Smooth muscle cell (in vitro differentiated cells): ENCODE measurements around the gene GATA6. TPM values are rescaled to one million over a fixed set of nuclear protein-coding genes. Genes with fewer than 3 reads are reported as not detected.

Experiments used
- DNase-seq: peaks from one replicate; lab custom pipeline; 2025; ENCODE audit not compliant: unreplicated experiment; lab: John Stamatoyannopoulos, UW
- H2AFZ ChIP-seq: fragments of 200-600 bp; sonication (generic); 2 replicates; pipeline ENCODE4 v1.6.0; 2016; ENCODE audit warnings: antibody characterized with exemption, low read depth, mild to moderate bottlenecking
- H3F3A ChIP-seq: fragments of 200-600 bp; sonication (generic); 2 replicates; pipeline ENCODE4 v1.6.0; 2017; ENCODE audit warnings: antibody characterized with exemption, low read depth
- H3K27ac ChIP-seq: fragments of 200-600 bp; sonication (generic); 2 replicates; pipeline ENCODE4 v1.5.1; 2016; ENCODE audit warnings: low read depth, mild to moderate bottlenecking
- H3K27me3 ChIP-seq: fragments of 200-600 bp; sonication (generic); 2 replicates; pipeline ENCODE4 v1.6.1; 2016; ENCODE audit warnings: low read depth, mild to moderate bottlenecking
- H3K36me3 ChIP-seq: fragments of 200-600 bp; sonication (generic); 2 replicates; pipeline ENCODE4 v1.5.1; 2016; ENCODE audit warnings: low read depth
- H3K4me1 ChIP-seq: fragments of 200-600 bp; sonication (generic); 2 replicates; pipeline ENCODE4 v1.5.1; 2016; ENCODE audit warnings: low read depth
- H3K4me2 ChIP-seq: fragments of 200-600 bp; sonication (generic); 2 replicates; pipeline ENCODE4 v1.6.0; 2016; ENCODE audit warnings: mild to moderate bottlenecking
- H3K4me3 ChIP-seq: fragments of 200-600 bp; sonication (generic); 2 replicates; pipeline ENCODE4 v1.5.1; 2016; ENCODE audit warnings: mild to moderate bottlenecking
- H3K79me2 ChIP-seq: fragments of 200-600 bp; sonication (generic); 2 replicates; pipeline ENCODE4 v1.6.0; 2016; ENCODE audit warnings: low read depth, mild to moderate bottlenecking
- H3K9ac ChIP-seq: fragments of 200-600 bp; sonication (generic); 2 replicates; pipeline ENCODE4 v1.6.0; 2016; ENCODE audit warnings: low read depth
- H3K9me3 ChIP-seq: fragments of 200-600 bp; sonication (generic); replicated peaks from 2 replicates; pipeline ENCODE4 v1.5.1; 2016; ENCODE audit warnings: low read depth
- H4K20me1 ChIP-seq: fragments of 200-600 bp; sonication (generic); 2 replicates; pipeline ENCODE4 v1.6.0; 2016; ENCODE audit warnings: low read depth
- CTCF ChIP-seq: fragments of 200-600 bp; sonication (generic); IDR thresholded peaks from 2 replicates; pipeline ENCODE4 v1.5.1; 2017; ENCODE audit warnings: borderline replicate concordance, mild to moderate bottlenecking, antibody characterized with exemption; ENCODE audit not compliant: insufficient read depth, poor library complexity, severe bottlenecking
- WGBS: methylation state at CpG from one replicate; pipeline ENCODE4 v1.1.7; 2016; ENCODE audit warnings: low lambda C conversion rate; 5-methylcytosine and 5-hydroxymethylcytosine counted together
- polyA plus RNA-seq: library from polyadenylated mRNA; unstranded; fragments of >200 nt; fragmentation: Nextera tagmentation; extraction: Ambion mirVana; gene quantifications from 2 replicates; pipeline ENCODE4 v1.2.1, GENCODE V29; 2016
- total RNA-seq: library from RNA; depleted of rRNA; stranded (reverse); fragments of >200 nt; gene quantifications from 2 replicates; pipeline ENCODE4 v1.2.3, GENCODE V29; 2014

The GATA6 gene
- total and polyA plus RNA-seq, 2 experiments from 2014 or later = 48.5 to 49.9 TPM

- no peak for DNase-seq
- Histone ChIP-seq H3K9me3 (no peaks in the 10 kb centered on the region), H3K9ac (no peak overlapping the region), H2AFZ (no peak overlapping the region), H3K36me3 (no peaks in the 10 kb centered on the region), H3K4me3 (no peak overlapping the region), H3F3A (peaks cover 50% of the 10 kb centered on the region), H3K27me3 (no peaks in the 10 kb centered on the region), H3K4me1 (peaks cover 30% of the 10 kb centered on the region), H3K4me2 (peak overlapping the region; percentile 77), H3K27ac (peak overlapping the region; percentile 93), H3K79me2 (peaks cover 77% of the 10 kb centered on the region), H4K20me1 (peaks cover 64% of the 10 kb centered on the region)
- TF ChIP-seq CTCF = no peak
- WGBS = 54% methylated on average over 6 of the region's 6 CpGs
Measured at GRCh38 chr18:22186484-22186971, 17.1 kb downstream of the GATA6 start.

GRCh38 chr18:22188559-22189267, 19.3 kb downstream of the GATA6 start:
- DNase-seq = no peak
- Histone ChIP-seq H3K27me3 (no peaks in the 10 kb centered on the region), H4K20me1 (peaks cover 59% of the 10 kb centered on the region), H3K4me2 (peak overlapping the region; percentile 77), H3K4me3 (no peak overlapping the region), H3K79me2 (peaks cover 58% of the 10 kb centered on the region), H3K27ac (peak overlapping the region; percentile 93), H2AFZ (no peak overlapping the region), H3K36me3 (no peaks in the 10 kb centered on the region), H3K9me3 (no peaks in the 10 kb centered on the region), H3K9ac (peak overlapping the region; percentile 46), H3K4me1 (peaks cover 50% of the 10 kb centered on the region), H3F3A (peaks cover 60% of the 10 kb centered on the region)
- 33% methylated on average over 11 of the region's 11 CpGs for WGBS
- no peak for TF ChIP-seq CTCF

- no peak overlapping the region for H2AFZ ChIP-seq
- H3K9ac ChIP-seq = peak overlapping the region; percentile 57
- TF ChIP-seq CTCF = no peak
- H3K27ac ChIP-seq = peak overlapping the region; percentile 93
- DNase-seq = no peak
- H3K4me3 ChIP-seq = peak overlapping the region; percentile 21
- H3K4me1 ChIP-seq = peaks cover 59% of the 10 kb centered on the region
- WGBS = 84% methylated on average over 11 of the region's 11 CpGs
- H3K9me3 ChIP-seq = no peaks in the 10 kb centered on the region
- peaks cover 59% of the 10 kb centered on the region for H4K20me1 ChIP-seq
- H3K4me2 ChIP-seq = peak overlapping the region; percentile 77
- peaks cover 52% of the 10 kb centered on the region for H3K79me2 ChIP-seq
- peaks cover 69% of the 10 kb centered on the region for H3F3A ChIP-seq
- no peaks in the 10 kb centered on the region for H3K36me3 ChIP-seq
- no peaks in the 10 kb centered on the region for H3K27me3 ChIP-seq
Measured at GRCh38 chr18:22189449-22190166, 20.2 kb downstream of the GATA6 start.
